A673 (cell line): ENCODE measurements around the gene PROSER3. TPM values are rescaled to one million over a fixed set of nuclear protein-coding genes. Genes with fewer than 3 reads are reported as not detected.

Source experiments
- BruUV-seq: library from RNA; stranded (reverse); fragments of 400-500 nt; replicated peaks from 2 replicates; lab custom pipeline; 2021; lab: Mats Ljungman, UMichigan
- CTCF ChIA-PET: fragments of 300-600 bp; sonication (Branson Sonifier 250); formaldehyde crosslinking; loops from one replicate; lab custom pipeline; 2022; ENCODE audit warnings: antibody characterized with exemption; lab: Charles Lee
- POLR2A ChIA-PET: fragments of 300-600 bp; sonication (Branson Sonifier 250); formaldehyde crosslinking; loops from one replicate; lab custom pipeline; 2022; ENCODE audit warnings: antibody characterized with exemption; ENCODE audit not compliant: low non-redundant PET; lab: Charles Lee
- DNase-seq: peaks from one replicate; pipeline ENCODE4 v3.0.0-alpha.2; 2015; ENCODE audit warnings: low spot score
- H3K27ac ChIP-seq: fragments of 200-600 bp; sonication (generic); 2 replicates; pipeline ENCODE4 v1.5.1; 2016; ENCODE audit warnings: mixed run types, low read depth, mild to moderate bottlenecking, mixed read lengths, antibody characterized with exemption, low read length; ENCODE audit not compliant: poor library complexity, severe bottlenecking
- H3K27me3 ChIP-seq: fragments of 200-600 bp; sonication (generic); replicated peaks from 2 replicates; pipeline ENCODE4 v1.6.1; 2017; ENCODE audit warnings: mixed run types, low read depth, mild to moderate bottlenecking, mixed read lengths, antibody characterized with exemption, low read length; ENCODE audit not compliant: insufficient read depth, poor library complexity
- H3K36me3 ChIP-seq: fragments of 200-600 bp; sonication (generic); 2 replicates; pipeline ENCODE4 v1.6.1; 2016; ENCODE audit warnings: mixed run types, mild to moderate bottlenecking, mixed read lengths, antibody characterized with exemption, low read length; ENCODE audit not compliant: insufficient read depth, poor library complexity, severe bottlenecking
- H3K4me1 ChIP-seq: fragments of 200-600 bp; sonication (generic); 2 replicates; pipeline ENCODE4 v1.6.1; 2017; ENCODE audit warnings: mixed run types, mild to moderate bottlenecking, mixed read lengths, antibody characterized with exemption, low read length; ENCODE audit not compliant: insufficient read depth, poor library complexity, severe bottlenecking
- H3K4me3 ChIP-seq: fragments of 200-600 bp; sonication (generic); 2 replicates; pipeline ENCODE4 v1.5.1; 2016; ENCODE audit warnings: low read depth, mixed run types, mild to moderate bottlenecking, mixed read lengths, low read length; ENCODE audit not compliant: poor library complexity, severe bottlenecking
- H3K9me3 ChIP-seq: fragments of 200-600 bp; sonication (generic); 2 replicates; pipeline ENCODE4 v1.6.1; 2016; ENCODE audit warnings: mixed run types, low read depth, mild to moderate bottlenecking, mixed read lengths, antibody characterized with exemption, low read length; ENCODE audit not compliant: poor library complexity, severe bottlenecking
- EZH2 ChIP-seq: fragments of 200-600 bp; sonication (generic); IDR thresholded peaks from 2 replicates; pipeline ENCODE4 v1.6.1; 2017; ENCODE audit warnings: borderline replicate concordance, low read depth, mild to moderate bottlenecking, mixed read lengths, antibody characterized with exemption, low read length; ENCODE audit not compliant: poor library complexity, severe bottlenecking
- intact Hi-C: fragments of 100-400 bp; cut with micrococcal nuclease; formaldehyde crosslinking; loops from one replicate; pipeline ENCODE4 v1.10.0; 2022; ENCODE audit not compliant: unreplicated experiment
- total RNA-seq: library from RNA; stranded (reverse); gene quantifications from 2 replicates; pipeline ENCODE4 v1.2.3, GENCODE V29; 2021
- TF ChIP-seq, protein P1 (sequence below): fragments of 300-800, 200-600 bp; sonication (generic); conservative IDR thresholded peaks from 2 replicates; pipeline ENCODE4 v1.5.1; 2017; ENCODE audit warnings: low read depth, mild to moderate bottlenecking, antibody characterized with exemption, low read length, moderate library complexity, mixed read lengths

PROSER3 gene
- total RNA-seq, 1 experiment from 2014 or later: 38.4 TPM

DNA sequence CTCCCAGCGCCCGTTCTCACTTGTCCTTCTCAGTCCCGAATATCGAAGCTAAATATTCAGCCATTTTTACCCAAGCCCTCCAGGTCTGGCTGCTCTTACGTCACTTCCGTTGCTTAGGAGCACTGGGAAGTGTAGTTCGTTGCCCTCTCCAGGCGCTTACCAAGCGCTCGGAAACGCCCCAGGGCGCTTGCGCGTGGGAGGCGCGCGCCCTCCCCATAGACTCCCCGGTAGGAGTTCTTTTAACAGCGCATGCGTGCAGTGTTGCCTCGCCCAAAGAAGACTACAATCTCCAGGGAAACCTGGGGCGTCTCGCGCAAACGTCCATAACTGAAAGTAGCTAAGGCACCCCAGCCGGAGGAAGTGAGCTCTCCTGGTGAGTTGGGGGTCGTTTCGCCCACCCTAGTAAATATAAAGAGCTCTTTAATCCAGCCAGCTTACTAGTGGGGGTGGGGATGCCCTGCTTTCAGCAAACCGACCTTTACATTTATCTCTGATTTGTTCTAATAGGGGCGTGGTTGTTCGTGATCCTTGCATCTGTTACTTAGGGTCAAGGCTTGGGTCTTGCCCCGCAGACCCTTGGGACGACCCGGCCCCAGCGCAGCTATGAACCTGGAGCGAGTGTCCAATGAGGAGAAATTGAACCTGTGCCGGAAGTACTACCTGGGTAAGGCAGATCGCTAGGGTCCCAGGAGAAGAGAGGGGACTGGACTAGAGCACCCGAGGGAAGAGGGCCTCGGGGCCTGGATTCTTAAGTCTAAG is 12.5 kb upstream of the PROSER3 start, which contains the start of the genes PSENEN and U2AF1L4:
Gene PSENEN (plus strand): TSS at position 324 of the 759 bp plus-strand sequence. CDS start 280 bp downstream, at position 604.
Gene U2AF1L4 (minus strand): TSS at position 91 of the 759 bp plus-strand sequence. CDS start 27 bp downstream, at position 64.
- no peaks in the 10 kb centered on the region for H3K36me3 ChIP-seq
- peak within 1 kb of the TSS; percentile 99 for H3K27ac ChIP-seq
- H3K9me3 ChIP-seq: no peaks in the 10 kb centered on the region
- TSS peak; percentile 72 for BruUV-seq
- ChIA-PET POLR2A (interaction anchor here (0.7 kb wide), 1 partner anchor 15 kb away, joined by 3 read pairs; no protein-coding TSS in a partner anchor), CTCF (interaction anchor here (0.6 kb wide), 1 partner anchor 74 kb away, joined by 3 read pairs; no protein-coding TSS in a partner anchor)
- H3K27me3 ChIP-seq: no peaks in the 10 kb centered on the region
- H3K4me1 ChIP-seq: peaks cover 3% of the 10 kb centered on the region
- H3K4me3 ChIP-seq: peak within 1 kb of the TSS; percentile 72
- intact Hi-C loops: loop anchor here (10.0 kb wide), 1 partner anchor 189 kb away; the partner anchor contains the start of gene LRFN3
- peak; percentile 99 for DNase-seq
- TF ChIP-seq EZH2: no peak
- TF ChIP-seq, protein P1, sequence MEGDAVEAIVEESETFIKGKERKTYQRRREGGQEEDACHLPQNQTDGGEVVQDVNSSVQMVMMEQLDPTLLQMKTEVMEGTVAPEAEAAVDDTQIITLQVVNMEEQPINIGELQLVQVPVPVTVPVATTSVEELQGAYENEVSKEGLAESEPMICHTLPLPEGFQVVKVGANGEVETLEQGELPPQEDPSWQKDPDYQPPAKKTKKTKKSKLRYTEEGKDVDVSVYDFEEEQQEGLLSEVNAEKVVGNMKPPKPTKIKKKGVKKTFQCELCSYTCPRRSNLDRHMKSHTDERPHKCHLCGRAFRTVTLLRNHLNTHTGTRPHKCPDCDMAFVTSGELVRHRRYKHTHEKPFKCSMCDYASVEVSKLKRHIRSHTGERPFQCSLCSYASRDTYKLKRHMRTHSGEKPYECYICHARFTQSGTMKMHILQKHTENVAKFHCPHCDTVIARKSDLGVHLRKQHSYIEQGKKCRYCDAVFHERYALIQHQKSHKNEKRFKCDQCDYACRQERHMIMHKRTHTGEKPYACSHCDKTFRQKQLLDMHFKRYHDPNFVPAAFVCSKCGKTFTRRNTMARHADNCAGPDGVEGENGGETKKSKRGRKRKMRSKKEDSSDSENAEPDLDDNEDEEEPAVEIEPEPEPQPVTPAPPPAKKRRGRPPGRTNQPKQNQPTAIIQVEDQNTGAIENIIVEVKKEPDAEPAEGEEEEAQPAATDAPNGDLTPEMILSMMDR: no peak

- H3K36me3 ChIP-seq: no peaks in the 10 kb centered on the region
- TF ChIP-seq EZH2: no peak
- TF ChIP-seq, protein P1: no peak
- H3K4me1 ChIP-seq: peaks cover 3% of the 10 kb centered on the region
- CTCF ChIA-PET: interaction anchor here (0.6 kb wide), 1 partner anchor 74 kb away, joined by 3 read pairs; no protein-coding TSS in a partner anchor
- H3K4me3 ChIP-seq: peak overlapping the region; percentile 72
- H3K27ac ChIP-seq: peak overlapping the region; percentile 99
- BruUV-seq: no TSS peak
- POLR2A ChIA-PET: no interaction called here
- DNase-seq: no peak
- intact Hi-C loops: loop anchor here (10.0 kb wide), 1 partner anchor 189 kb away; the partner anchor contains the start of gene LRFN3
- no peaks in the 10 kb centered on the region for H3K9me3 ChIP-seq
- H3K27me3 ChIP-seq: no peaks in the 10 kb centered on the region
Observed at GRCh38 chr19:35746087-35746462, 11.9 kb upstream of the PROSER3 start.

DNA sequence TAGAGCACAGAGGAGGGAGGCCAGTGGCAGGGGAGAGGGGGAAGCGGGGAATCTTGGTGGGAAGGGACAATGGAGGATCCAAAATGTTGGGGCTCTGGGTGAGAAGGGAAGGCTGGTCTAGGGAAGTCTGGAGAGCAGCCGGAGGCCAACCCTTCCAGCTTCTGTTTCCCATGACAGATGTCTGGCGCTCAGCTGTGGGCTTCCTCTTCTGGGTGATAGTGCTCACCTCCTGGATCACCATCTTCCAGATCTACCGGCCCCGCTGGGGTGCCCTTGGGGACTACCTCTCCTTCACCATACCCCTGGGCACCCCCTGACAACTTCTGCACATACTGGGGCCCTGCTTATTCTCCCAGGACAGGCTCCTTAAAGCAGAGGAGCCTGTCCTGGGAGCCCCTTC is 11.4 kb upstream of the PROSER3 start:
- POLR2A ChIA-PET: no interaction called here
- no TSS peak for BruUV-seq
- Histone ChIP-seq H3K9me3 (no peaks in the 10 kb centered on the region), H3K4me1 (peaks cover 3% of the 10 kb centered on the region), H3K36me3 (no peaks in the 10 kb centered on the region), H3K4me3 (peak overlapping the region; percentile 72), H3K27me3 (no peaks in the 10 kb centered on the region), H3K27ac (peak overlapping the region; percentile 99)
- CTCF ChIA-PET: no interaction called here
- TF ChIP-seq EZH2: no peak
- TF ChIP-seq, protein P1: no peak
- intact Hi-C loops: loop anchor here (10.0 kb wide), 1 partner anchor 188 kb away; the partner anchor contains the start of gene LRFN3
- DNase-seq: no peak
